ENCODE data around the gene PIK3C2G. TPM values are rescaled to one million over a fixed set of nuclear protein-coding genes. Genes with fewer than 3 reads are reported as not detected.

PIK3C2G gene
- total RNA-seq, 2 donors from 2014 or later = 0.57 to 0.69 TPM

GRCh38 chr12:18277196-18277595 lies 15.9 kb downstream of the PIK3C2G start:
- Histone ChIP-seq H3K27me3 (no peaks in the 10 kb centered on the region), H3K4me3 (no peak overlapping the region), H3K36me3 (no peaks in the 10 kb centered on the region), H3K27ac (no peak overlapping the region), H3K9me3 (no peaks in the 10 kb centered on the region), H3K4me1 (no peaks in the 10 kb centered on the region), H3K9ac (ENCODE audit: low read depth in 2 of 2, low read length in 2 of 2) (no peak overlapping the region)
- TF ChIP-seq CTCF (IDR thresholded peaks at IDR 0.05) = no peak
- DNase-seq = no peak
- intact Hi-C loops (cut with DNase I) = no loop called here

GRCh38 chr12:18280728-18281127 lies 19.4 kb downstream of the PIK3C2G start:
- H3K27ac ChIP-seq = no peak overlapping the region
- intact Hi-C loops (cut with DNase I) = no loop called here
- no peak for DNase-seq
- H3K9ac ChIP-seq (ENCODE audit: low read depth in 2 of 2, low read length in 2 of 2) = no peak overlapping the region
- no peaks in the 10 kb centered on the region for H3K27me3 ChIP-seq
- no peaks in the 10 kb centered on the region for H3K9me3 ChIP-seq
- H3K36me3 ChIP-seq = no peaks in the 10 kb centered on the region
- no peaks in the 10 kb centered on the region for H3K4me1 ChIP-seq
- no peak overlapping the region for H3K4me3 ChIP-seq
- TF ChIP-seq CTCF (IDR thresholded peaks at IDR 0.05) = no peak

GRCh38 chr12:18281941-18282340 lies 20.6 kb downstream of the PIK3C2G start:
- Histone ChIP-seq H3K9ac (ENCODE audit: low read depth in 2 of 2, low read length in 2 of 2) (no peak overlapping the region), H3K9me3 (no peaks in the 10 kb centered on the region), H3K27ac (no peak overlapping the region), H3K36me3 (no peaks in the 10 kb centered on the region), H3K4me3 (no peak overlapping the region), H3K4me1 (no peaks in the 10 kb centered on the region), H3K27me3 (no peaks in the 10 kb centered on the region)
- no peak for DNase-seq
- no peak for TF ChIP-seq CTCF (IDR thresholded peaks at IDR 0.05)
- intact Hi-C loops (cut with DNase I) = no loop called here

- no peak overlapping the region for H3K4me3 ChIP-seq
- no peaks in the 10 kb centered on the region for H3K27me3 ChIP-seq
- no peak overlapping the region for H3K27ac ChIP-seq
- H3K9ac ChIP-seq (ENCODE audit: low read depth in 2 of 2, low read length in 2 of 2) = no peak overlapping the region
- intact Hi-C loops (cut with DNase I) = no loop called here
- no peaks in the 10 kb centered on the region for H3K36me3 ChIP-seq
- H3K4me1 ChIP-seq = no peaks in the 10 kb centered on the region
- H3K9me3 ChIP-seq = no peaks in the 10 kb centered on the region
- no peak for DNase-seq
- no peak for TF ChIP-seq CTCF (IDR thresholded peaks at IDR 0.05)
These were observed 22.5 kb downstream of the PIK3C2G start for GRCh38 chr12:18283831-18284230.

DNA sequence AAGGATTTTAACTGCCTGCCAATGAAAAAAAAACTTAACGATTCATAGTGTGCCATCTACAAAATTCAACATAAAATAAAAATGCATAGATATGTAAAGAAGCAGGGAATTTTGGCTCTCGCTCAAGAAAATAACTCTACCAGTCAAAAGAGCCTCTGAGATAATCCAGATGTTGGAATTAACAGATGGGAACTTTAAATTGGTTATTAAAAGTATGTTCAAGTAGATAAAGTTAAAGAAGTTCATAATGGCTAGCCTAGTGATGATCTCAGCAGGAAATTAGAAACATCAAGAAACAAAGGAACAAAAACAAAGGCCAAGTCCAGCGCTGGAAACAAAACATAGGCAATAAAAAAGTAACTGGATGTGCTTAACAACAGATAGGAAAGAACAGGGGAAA lies 23.1 kb downstream of the PIK3C2G start:
- Histone ChIP-seq H3K9me3 (no peaks in the 10 kb centered on the region), H3K27ac (no peak overlapping the region), H3K36me3 (no peaks in the 10 kb centered on the region), H3K27me3 (no peaks in the 10 kb centered on the region), H3K4me3 (no peak overlapping the region), H3K9ac (ENCODE audit: low read depth in 2 of 2, low read length in 2 of 2) (no peak overlapping the region), H3K4me1 (no peaks in the 10 kb centered on the region)
- no peak for DNase-seq
- no peak for TF ChIP-seq CTCF (IDR thresholded peaks at IDR 0.05)
- intact Hi-C loops (cut with DNase I) = no loop called here

DNA sequence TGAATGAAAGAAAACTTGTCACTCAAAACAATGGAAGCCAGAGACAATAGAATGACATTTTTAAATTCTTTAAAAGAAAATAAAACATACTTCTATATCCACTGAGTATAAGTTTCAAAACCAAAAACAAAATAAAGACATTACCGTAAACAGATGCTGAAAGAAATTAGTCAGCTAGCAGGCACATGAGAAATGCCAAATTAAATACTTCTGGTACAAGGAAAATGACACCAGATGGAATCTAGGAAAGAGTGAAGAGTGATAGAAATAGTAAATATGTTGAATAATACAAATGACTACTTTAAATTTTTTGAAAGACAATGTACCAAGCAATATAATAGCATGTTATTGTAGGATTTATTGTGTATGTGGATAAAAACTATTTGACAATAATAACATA lies 23.8 kb downstream of the PIK3C2G start:
- no peak for DNase-seq
- Histone ChIP-seq H3K27ac (no peak overlapping the region), H3K9ac (ENCODE audit: low read depth in 2 of 2, low read length in 2 of 2) (no peak overlapping the region), H3K36me3 (no peaks in the 10 kb centered on the region), H3K4me1 (no peaks in the 10 kb centered on the region), H3K9me3 (no peaks in the 10 kb centered on the region), H3K4me3 (no peak overlapping the region), H3K27me3 (no peaks in the 10 kb centered on the region)
- TF ChIP-seq CTCF (IDR thresholded peaks at IDR 0.05) = no peak
- intact Hi-C loops (cut with DNase I) = no loop called here
